ENCODE data around the gene REG4. TPM values are rescaled to one million over a fixed set of nuclear protein-coding genes. Genes with fewer than 3 reads are reported as not detected.
A peak's percentile ranks its signal among the peaks of the same experiment; 100 is the strongest.
"Not testable (repeated sequence)": the region's sequence is repeated elsewhere in the genome, so short reads cannot be mapped to it uniquely, and the experiment has no call there.

The REG4 gene
- total RNA-seq (2014; rRNA removed; shearing (Covaris generic)) = not detected in 2 replicates
- not detected in 2 replicates for polyA plus RNA-seq (2015; cell fraction: cytosol; rRNA removed)
- polyA plus RNA-seq (2015; cell fraction: nucleus; rRNA removed) = not detected in 2 replicates

GRCh38 chr1:119811387-119811786 is at the start of gene REG4:
Gene REG4, minus strand, starts transcription at chr1:119811460. Its CDS starts 2,691 bp downstream, at chr1:119808769.
- no peak for DNase-seq (ENCODE audit: low read depth, low spot score)
- in situ Hi-C loops (cut with HindIII; ENCODE audit: low pct_unique_long_range_greater_than_20kb, low sequenced_read_pairs) = no loop called here

DNA sequence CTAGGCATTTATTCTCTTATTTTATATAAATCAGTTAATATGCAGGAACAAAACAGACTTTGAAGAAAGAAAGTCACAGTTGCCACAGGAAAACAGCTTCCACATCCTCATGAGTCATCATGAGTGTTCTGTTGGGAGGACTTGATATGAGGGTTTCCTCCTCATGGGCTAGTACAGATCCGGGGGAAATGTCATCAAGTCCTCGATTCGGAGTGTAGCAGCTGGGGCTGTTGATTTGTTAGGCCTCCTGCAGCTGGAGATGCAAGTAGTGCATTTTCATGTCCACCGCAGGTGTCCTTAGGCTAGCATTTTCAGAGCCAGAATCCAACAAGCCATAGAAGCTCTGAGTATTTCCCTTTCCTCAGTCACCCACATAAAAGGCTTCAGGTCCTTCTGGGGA is 48.4 kb upstream of the REG4 start:
- no peak for DNase-seq (ENCODE audit: low read depth, low spot score)
- in situ Hi-C loops (cut with HindIII; ENCODE audit: low pct_unique_long_range_greater_than_20kb, low sequenced_read_pairs) = no loop called here

GRCh38 chr1:119858556-119859214 is 47.4 kb upstream of the REG4 start:
- DNase-seq (ENCODE audit: low read depth, low spot score) = peak; percentile 40
- in situ Hi-C loops (cut with HindIII; ENCODE audit: low pct_unique_long_range_greater_than_20kb, low sequenced_read_pairs) = not testable (repeated sequence)

DNA sequence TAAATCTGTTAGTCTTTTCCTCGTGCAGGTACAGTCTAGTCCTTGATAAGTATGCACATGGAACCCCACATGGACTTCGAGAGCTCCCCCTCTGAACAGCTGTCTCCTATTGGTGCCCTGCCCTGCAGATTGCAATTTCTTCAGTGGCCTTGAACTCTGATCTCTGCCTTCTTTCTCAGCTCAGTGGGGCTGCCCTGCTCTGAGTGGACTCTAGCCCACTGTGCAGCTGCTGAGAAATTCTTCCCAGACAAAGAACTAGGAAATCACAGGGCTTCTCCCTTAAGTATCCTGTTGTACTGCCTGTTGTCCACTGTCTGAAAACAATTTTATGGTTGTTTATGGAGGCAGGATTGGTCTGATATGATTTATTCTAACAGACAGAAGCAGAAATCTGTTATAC is 46.9 kb upstream of the REG4 start:
- in situ Hi-C loops (cut with HindIII; ENCODE audit: low pct_unique_long_range_greater_than_20kb, low sequenced_read_pairs) = no loop called here
- no peak for DNase-seq (ENCODE audit: low read depth, low spot score)

DNA sequence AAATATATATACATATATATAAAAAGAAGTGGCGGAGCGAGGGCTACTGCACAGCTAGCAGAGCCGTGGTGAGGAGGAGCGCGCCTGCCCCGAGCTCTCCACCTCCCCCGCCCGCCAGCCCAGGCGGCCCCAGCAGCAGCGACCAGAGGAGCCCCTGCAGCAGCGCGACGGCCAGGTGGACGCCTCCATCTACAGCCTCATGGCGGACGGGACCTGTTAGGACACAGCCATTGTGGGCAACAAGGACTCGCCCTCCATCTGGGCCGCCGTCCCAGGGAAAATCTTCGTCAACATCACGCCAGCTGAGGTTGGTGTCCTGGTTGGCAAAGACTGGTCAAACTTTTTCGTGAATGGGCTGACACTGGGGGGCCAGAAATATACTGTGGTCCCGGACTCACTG is 41.9 kb upstream of the REG4 start:
- in situ Hi-C loops (cut with HindIII; ENCODE audit: low pct_unique_long_range_greater_than_20kb, low sequenced_read_pairs) = no loop called here
- DNase-seq (ENCODE audit: low read depth, low spot score) = no peak

- peak; percentile 52 for DNase-seq (ENCODE audit: low read depth, low spot score)
- in situ Hi-C loops (cut with HindIII; ENCODE audit: low pct_unique_long_range_greater_than_20kb, low sequenced_read_pairs) = not testable (repeated sequence)
These were observed 32.9 kb upstream of the REG4 start for GRCh38 chr1:119844206-119844605.

DNA sequence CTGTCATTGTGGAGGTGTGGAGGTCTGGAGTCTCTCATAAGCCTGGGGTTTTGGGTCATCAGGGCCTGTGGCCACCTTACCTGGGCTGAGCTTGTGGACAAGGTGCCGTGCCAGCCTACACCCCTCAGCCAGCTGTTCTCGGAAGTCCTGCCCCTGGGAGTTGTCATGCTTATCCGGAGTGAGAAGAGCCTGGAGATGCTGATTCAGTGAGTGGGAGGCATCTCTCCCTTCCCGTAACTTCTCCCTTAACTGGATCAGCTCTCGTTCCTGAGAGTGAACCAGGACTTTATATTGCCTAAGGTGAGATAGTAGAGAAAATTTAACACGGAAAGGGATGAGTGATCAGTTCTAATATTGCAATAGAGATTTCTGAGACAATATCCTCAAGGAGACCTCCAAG is 30.0 kb upstream of the REG4 start:
- in situ Hi-C loops (cut with HindIII; ENCODE audit: low pct_unique_long_range_greater_than_20kb, low sequenced_read_pairs) = no loop called here
- DNase-seq (ENCODE audit: low read depth, low spot score) = no peak

GRCh38 chr1:119840745-119841144 is 29.5 kb upstream of the REG4 start:
- in situ Hi-C loops (cut with HindIII; ENCODE audit: low pct_unique_long_range_greater_than_20kb, low sequenced_read_pairs) = no loop called here
- no peak for DNase-seq (ENCODE audit: low read depth, low spot score)

DNA sequence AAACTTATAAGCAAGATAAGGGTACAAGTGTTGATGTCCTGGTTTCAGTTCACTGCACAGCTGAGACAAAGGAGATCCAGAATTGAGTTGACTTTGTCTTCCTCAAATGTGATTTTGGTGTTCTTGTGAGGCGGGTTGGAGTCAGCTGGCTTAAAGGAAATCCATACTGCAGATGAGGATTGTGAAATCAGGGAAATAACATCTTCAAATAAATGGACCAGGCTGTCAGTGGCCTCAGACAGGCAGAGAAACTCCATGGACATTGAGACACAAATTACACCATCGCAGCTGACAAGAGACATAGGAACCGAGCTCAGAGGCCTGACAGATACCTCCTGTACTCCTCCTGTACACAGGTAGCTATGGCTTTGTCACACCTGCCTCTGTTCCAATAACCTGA is 27.0 kb upstream of the REG4 start:
- in situ Hi-C loops (cut with HindIII; ENCODE audit: low pct_unique_long_range_greater_than_20kb, low sequenced_read_pairs) = no loop called here
- no peak for DNase-seq (ENCODE audit: low read depth, low spot score)

GRCh38 chr1:119834990-119835389 is 23.7 kb upstream of the REG4 start:
- in situ Hi-C loops (cut with HindIII; ENCODE audit: low pct_unique_long_range_greater_than_20kb, low sequenced_read_pairs) = no loop called here
- DNase-seq (ENCODE audit: low read depth, low spot score) = no peak

- in situ Hi-C loops (cut with HindIII; ENCODE audit: low pct_unique_long_range_greater_than_20kb, low sequenced_read_pairs) = no loop called here
- no peak for DNase-seq (ENCODE audit: low read depth, low spot score)
These were observed 19.8 kb upstream of the REG4 start for GRCh38 chr1:119831027-119831426.

DNA sequence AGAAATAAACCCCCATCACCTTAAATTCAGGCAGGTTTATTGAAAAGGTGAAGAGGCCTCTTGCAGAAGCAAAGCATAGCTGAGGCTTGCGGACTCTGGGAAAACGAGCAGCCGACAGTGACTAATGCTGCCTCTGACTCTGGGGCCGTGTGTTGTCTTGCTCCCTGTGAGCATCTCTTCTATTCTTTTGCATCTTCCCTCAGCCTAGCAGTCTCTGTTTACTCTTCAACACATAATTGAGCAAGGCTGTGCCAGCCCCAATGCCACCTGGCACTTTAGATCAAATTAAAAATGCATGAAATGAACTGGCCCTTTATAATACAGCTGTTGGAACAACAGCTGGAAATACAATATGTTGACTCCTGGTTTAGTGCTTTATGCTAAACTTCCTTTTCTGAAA is 18.4 kb upstream of the REG4 start:
- DNase-seq (ENCODE audit: low read depth, low spot score) = no peak
- in situ Hi-C loops (cut with HindIII; ENCODE audit: low pct_unique_long_range_greater_than_20kb, low sequenced_read_pairs) = no loop called here

GRCh38 chr1:119829006-119829405 is 17.7 kb upstream of the REG4 start:
- in situ Hi-C loops (cut with HindIII; ENCODE audit: low pct_unique_long_range_greater_than_20kb, low sequenced_read_pairs); DNase-seq (ENCODE audit: low read depth, low spot score): not testable (repeated sequence)

DNA sequence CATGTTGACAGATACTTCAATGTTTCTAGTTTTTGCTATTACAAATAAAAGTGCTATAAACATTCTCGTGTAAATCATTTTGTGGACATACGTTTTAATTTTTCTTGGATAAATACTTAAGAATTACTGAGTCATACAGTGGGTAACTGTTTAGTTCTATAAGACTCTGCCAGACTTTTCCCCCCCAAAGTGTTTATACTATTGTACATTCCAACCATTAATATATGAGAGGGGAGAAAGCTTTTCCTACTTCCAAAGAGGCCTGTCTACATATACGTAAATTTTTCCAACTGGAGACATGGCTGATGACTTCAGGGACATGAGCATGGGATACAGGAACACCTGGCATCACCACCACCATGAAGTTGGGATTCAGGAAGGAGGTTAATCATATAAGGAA is 17.0 kb upstream of the REG4 start:
- in situ Hi-C loops (cut with HindIII; ENCODE audit: low pct_unique_long_range_greater_than_20kb, low sequenced_read_pairs) = no loop called here
- no peak for DNase-seq (ENCODE audit: low read depth, low spot score)

- in situ Hi-C loops (cut with HindIII; ENCODE audit: low pct_unique_long_range_greater_than_20kb, low sequenced_read_pairs) = no loop called here
- DNase-seq (ENCODE audit: low read depth, low spot score) = peak; percentile 56
These were observed 15.8 kb upstream of the REG4 start for GRCh38 chr1:119827010-119827409.

DNA sequence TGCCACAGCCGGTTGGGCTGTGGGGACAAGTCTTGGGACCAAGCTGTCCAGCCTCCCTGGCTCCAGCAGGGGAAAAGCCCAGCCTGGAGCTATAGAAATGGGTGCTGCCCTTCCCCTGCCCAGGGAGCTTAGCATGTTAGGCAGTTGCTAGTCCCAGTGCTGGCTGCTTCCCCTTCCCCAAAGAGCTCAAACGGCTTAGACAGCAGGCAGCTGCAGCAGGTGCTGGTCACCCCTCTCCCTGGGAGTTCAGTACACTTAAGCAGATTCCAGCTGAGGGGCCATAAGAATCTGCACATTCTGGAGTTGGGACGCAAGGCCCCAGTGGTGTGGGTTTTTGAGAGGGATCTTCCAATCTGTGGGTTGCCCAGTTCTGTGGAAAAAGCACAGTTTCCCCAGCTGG is 11.1 kb upstream of the REG4 start:
- in situ Hi-C loops (cut with HindIII; ENCODE audit: low pct_unique_long_range_greater_than_20kb, low sequenced_read_pairs) = no loop called here
- no peak for DNase-seq (ENCODE audit: low read depth, low spot score)

DNA sequence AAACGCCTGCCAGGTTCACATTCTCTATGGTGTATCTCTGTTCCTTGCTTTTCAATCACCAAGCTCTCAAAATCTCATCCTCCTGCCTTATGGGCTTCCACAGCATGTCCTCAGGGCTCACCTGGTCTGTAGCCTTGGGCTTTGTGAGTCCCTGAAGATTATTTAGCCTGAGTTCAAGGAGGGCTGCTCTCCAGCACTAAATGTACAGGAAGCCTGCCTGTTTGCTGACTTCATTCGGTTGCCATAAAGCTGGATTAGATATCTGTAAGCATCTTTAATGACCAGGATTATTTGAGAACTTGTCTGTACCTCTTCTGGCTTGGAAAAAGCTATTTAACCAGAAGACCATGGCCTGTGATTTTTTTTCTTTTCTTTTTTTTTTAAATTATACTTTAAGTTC is 6.9 kb upstream of the REG4 start:
- no peak for DNase-seq (ENCODE audit: low read depth, low spot score)
- in situ Hi-C loops (cut with HindIII; ENCODE audit: low pct_unique_long_range_greater_than_20kb, low sequenced_read_pairs) = no loop called here

- in situ Hi-C loops (cut with HindIII; ENCODE audit: low pct_unique_long_range_greater_than_20kb, low sequenced_read_pairs) = no loop called here
- no peak for DNase-seq (ENCODE audit: low read depth, low spot score)
These were observed 5.1 kb upstream of the REG4 start for GRCh38 chr1:119816407-119816806.

DNA sequence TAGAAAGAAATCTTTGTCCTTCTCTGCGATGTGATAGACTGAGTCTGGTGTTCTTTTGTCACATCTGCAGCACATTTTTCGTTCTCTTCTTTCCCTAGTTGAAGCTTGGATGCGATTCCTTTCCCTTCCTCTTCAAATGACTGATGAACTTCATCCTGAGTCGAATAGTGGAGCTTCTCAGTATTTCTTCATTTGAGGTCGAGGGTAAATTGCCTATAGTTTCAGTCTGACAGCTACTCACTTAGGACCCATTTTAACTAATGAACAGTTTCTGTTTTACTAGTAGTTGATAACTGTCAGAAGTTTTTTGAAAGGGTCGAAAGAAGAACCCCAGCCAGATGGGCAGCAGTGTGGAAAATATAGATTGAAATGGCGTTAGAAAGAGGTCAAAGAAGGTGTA is 4.7 kb upstream of the REG4 start:
- DNase-seq (ENCODE audit: low read depth, low spot score) = no peak
- in situ Hi-C loops (cut with HindIII; ENCODE audit: low pct_unique_long_range_greater_than_20kb, low sequenced_read_pairs) = no loop called here

- in situ Hi-C loops (cut with HindIII; ENCODE audit: low pct_unique_long_range_greater_than_20kb, low sequenced_read_pairs) = no loop called here
- DNase-seq (ENCODE audit: low read depth, low spot score) = peak; percentile 22
These were observed 4.1 kb upstream of the REG4 start for GRCh38 chr1:119815361-119815760.
